ENCODE data around the gene REEP6.
"Not testable (repeated sequence)": the region's sequence is repeated elsewhere in the genome, so short reads cannot be mapped to it uniquely, and the experiment has no call there.

Gene REEP6

GRCh38 chr19:1507763-1508506 lies 17.0 kb downstream of the REEP6 start:
- DNase-seq (ENCODE audit: low spot score), result peak; percentile 84

DNA sequence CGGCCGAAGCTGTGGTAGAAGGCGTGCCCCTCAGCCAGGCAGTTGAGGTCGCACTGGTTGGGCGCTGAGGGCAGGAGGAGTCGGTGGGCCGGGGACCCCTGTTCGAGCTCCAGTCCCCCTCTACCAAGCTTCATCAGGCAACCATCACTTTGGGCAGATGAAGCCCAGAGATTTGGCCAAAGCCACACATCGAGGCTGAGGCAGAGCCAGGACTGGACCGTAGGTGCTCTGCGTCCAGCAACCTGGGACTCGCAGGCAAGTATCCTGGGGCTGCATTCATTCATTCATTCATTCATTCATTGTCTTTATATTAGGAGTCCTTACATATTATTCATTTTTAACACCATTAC lies 17.5 kb downstream of the REEP6 start:
- no peak for DNase-seq (ENCODE audit: low spot score)

DNA sequence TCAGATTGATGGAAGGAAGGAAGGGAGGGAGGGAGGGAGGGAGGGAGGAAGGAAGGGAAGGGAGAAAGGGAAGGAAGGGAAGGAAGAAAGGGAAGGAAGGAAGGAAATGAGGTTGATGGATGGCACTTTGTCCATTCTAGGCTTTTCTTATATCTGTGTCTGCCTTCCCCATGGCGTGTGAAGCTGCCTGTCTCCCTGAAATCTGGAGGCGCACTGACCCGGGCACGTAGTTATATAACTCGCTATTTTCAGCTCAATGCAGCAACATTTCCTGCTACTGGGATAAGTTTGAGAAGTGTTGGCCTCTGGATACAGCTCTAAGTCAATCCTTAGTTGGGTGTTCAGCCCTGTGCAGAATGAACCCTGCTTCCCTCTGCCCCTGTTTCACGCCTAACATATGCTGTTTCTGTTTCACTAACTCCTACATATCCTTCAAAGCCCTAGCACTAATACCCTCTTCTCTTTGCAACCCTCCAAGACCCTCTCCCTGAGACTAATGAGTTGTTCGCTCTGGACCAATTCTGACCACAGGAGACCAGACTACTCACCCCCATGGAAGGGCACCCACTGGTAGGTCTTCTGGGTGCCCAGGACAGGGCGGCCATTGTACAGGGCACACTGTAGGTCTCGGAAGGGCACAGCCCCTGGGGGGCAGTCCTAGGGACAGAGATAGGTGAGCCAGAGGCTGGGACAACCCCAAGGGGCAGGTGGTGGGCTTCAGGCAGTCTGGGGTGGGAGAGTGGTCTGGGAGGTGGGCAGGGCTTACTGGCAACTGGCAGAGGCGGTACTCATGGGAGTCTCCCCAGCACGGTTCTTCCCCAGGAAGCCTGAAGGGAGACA lies 18.8 kb downstream of the REEP6 start:
- no peak for DNase-seq (ENCODE audit: low spot score)

GRCh38 chr19:1510442-1510806 lies 19.4 kb downstream of the REEP6 start:
- DNase-seq (ENCODE audit: low spot score), result no peak

DNA sequence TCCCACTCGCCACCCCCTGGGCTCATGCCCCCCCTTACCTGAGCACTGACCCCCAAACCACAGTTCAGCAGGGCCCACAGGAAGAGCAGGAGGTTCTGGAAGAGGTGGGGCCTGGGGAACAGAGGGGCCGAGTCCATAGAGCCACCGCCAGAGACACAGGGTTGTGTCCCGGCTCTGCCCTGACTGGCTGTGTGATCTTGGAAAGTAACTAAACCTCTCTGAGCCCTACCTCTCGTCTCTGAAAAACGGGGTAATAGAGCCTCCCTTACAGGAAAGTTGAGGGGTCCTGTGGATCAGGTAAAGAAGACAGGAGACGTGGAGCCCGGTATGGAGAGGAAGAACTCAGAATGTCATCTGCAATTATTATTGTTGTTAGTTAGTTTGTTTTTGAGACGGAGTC lies 19.8 kb downstream of the REEP6 start:
- DNase-seq (ENCODE audit: low spot score), result no peak

GRCh38 chr19:1511318-1512317 lies 20.6 kb downstream of the REEP6 start:
- DNase-seq (ENCODE audit: low spot score), result no peak

DNA sequence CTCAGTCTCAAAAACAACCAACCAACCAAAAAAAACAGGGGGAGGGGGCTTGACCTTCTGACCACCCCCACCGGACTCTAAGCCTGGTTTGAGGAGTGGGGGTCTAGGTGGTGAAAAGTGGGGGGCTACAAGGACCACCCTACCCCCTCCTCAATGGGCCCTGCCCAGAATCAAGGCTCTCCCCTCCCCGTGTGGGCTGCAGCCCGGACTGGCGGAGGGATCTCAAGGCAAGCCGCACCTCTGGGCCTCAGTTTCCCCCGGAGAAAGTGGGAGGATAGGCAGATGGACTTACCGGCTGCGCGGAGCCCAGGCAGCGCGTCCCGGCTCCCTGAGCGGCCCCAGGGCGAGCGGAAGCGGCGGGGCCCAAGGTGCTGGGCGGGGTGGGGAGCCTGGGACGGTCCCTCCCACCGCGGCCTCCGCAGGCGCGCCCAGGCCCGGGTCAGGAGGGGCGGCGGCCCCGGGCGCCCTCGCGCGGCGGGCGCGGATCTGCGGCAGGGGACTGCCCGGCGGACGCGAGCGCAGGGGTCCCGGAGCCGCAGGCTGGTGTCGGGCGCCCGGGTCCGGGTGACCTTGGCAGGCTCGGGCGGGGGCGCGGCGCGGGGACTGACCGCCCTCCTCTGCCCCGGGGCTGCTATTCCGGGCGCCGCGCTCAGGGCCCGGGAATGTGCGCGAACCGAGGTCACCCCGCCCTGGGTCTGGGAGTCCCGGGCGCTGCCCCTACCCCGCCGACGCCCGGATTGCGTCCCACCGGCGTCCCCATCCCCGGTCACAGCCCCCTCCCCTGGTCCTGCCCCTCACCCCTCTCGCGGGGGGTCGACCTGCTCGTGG lies 21.9 kb downstream of the REEP6 start, which contains the start of gene ADAMTSL5:
ADAMTSL5 (minus strand) TSS at position 349 of the 828 bp plus-strand sequence. CDS start 2,076 bp downstream, outside the sequence.
- peak; percentile 85 for DNase-seq (ENCODE audit: low spot score)

- DNase-seq (ENCODE audit: low spot score), result peak; percentile 46
Measured at GRCh38 chr19:1513499-1514294, 22.7 kb downstream of the REEP6 start.

- DNase-seq (ENCODE audit: low spot score), result no peak
Measured at GRCh38 chr19:1514295-1514661, 23.3 kb downstream of the REEP6 start.

GRCh38 chr19:1514986-1515721 lies 24.2 kb downstream of the REEP6 start:
- no peak for DNase-seq (ENCODE audit: low spot score)

- no peak for DNase-seq (ENCODE audit: low spot score)
Measured at GRCh38 chr19:1516395-1516753, 25.4 kb downstream of the REEP6 start.

GRCh38 chr19:1518471-1518870 lies 27.5 kb downstream of the REEP6 start:
- no peak for DNase-seq (ENCODE audit: low spot score)

DNA sequence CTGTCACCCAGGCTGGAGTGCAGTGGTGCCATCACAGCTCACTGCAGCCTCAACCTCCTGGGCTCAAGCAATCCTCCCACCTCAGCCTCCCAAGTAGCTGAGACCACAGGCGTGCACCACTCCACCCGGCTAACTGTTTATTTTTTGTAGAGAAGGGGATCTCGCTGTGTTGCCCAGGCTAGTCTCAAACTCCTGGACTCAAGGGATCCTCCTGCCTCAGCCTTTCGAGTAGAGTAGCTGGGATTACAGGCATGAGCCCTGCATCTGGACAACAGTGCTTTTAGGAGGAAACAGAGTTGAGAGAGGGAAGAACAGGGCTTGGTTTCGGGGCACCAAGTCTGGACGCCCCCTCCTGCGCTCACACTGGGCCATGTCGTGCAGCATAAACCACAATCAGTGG lies 28.8 kb downstream of the REEP6 start:
- DNase-seq (ENCODE audit: low spot score), result not testable (repeated sequence)

DNA sequence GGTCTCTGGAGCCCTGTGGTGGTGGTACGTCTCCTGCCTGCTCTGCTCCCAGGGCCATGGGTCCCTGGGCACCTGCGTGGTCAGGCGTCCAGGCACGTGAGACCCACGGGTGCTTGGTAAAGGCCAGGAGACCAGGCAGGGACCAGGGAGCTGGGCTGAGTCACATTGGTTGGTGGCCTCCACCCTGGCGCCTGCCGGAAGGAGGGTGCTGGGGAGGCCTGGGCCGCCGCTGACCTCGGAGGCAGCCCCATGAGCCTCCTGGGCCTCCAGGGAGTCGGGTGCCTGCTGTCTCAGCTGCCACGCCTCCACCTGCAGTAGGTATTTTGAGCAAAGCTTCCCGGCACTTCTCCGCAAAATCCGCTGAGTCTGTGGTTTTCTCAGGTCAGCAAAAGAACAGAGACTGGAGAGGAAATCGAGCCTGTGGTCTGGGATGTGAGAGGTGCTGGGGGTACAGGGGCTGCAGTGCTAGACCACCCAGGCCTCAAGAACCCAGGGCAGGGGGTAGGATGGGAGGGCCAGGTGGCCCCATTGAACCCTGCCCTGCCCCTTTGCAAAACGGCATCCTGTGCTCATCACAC lies 29.3 kb downstream of the REEP6 start:
- DNase-seq (ENCODE audit: low spot score), result no peak

DNA sequence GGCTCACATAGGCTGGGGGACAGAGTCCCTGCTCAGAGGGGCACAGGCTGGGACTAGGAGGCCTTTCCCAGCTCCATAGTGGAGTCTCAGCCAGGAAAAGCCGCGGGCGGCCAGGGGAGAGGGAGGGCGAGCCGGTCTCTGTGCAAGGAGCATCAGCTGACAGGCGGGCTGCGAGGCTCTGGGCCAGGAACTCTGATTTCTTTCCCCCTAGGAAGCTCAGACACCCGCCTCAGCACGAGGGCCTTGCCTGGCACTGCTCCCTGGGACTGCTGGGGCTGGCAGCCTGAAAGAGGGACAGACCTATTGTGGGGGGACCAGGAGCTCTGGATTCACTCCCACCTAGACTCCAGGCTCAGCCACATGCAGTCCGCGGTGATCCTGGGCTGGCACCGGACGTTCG lies 30.7 kb downstream of the REEP6 start:
- DNase-seq (ENCODE audit: low spot score), result no peak

DNA sequence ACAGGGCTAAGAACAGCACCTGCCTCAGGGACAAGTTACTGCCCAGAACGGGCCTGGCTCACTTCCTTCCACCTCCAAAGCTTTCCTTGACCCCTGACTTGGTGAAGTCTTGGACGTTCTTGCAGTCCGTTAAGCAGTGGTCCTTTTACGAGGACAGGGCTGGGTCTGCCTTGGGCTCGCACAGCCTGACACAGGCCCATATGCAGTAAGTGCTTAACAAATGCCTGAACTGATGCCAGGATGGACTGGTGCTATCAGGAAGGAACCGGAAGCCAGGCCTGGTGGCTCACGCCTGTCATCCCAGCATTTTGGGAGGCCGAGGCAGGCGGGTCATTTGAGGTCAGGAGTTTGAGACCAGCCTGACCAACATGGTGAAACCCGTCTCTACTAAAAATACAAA lies 31.1 kb downstream of the REEP6 start:
- no peak for DNase-seq (ENCODE audit: low spot score)

GRCh38 chr19:1522838-1523237 lies 31.9 kb downstream of the REEP6 start:
- no peak for DNase-seq (ENCODE audit: low spot score)

DNA sequence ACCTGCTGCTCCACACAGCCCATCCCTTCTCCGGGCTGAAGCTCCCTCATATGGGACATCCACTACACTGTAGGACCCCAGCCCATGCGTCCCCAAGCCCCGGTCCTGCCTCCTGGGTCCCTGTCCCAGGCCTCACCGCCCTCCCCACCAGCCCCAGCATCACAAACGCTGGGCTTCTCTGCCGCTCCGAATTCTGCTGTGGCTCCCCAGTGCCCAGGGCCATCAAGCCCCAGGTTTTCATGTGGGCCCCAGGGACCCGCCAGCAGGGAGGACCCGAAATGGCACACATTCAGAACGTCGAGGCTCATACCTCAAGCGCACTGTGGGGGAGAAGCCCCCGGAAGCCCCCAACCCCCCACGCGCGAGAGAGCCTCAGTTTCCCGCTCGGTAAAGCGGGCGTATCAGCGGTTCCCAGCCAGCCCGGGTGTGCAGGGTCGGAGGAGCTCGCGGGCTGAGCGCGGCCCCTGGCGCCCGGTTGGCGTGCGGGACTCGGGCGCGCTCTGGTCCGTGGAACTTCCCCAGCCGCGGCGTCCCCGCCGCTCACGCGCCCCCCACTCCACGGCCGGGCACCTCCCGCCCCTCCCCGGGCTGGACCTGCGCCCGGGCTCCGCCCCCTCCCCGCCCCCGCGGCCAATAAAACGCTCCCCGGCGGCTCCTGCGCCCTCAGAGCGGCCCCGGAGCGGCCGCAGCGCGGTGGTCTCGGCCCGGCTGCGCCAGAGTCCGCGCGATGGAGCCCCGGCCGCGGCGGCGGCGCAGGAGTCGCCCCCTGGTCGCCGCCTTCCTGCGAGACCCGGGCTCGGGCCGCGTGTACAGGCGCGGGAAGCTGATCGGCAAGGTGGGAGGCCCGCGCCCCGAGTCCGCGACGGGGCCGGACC lies 32.7 kb downstream of the REEP6 start, which contains the start of gene PLK5:
PLK5 (plus strand) TSS at position 666 of the 875 bp plus-strand sequence. CDS start 2,920 bp downstream, outside the sequence.
- DNase-seq (ENCODE audit: low spot score), result no peak

Data from LoVo (cell line).